HepG2 (cell line): ENCODE results near the gene RPLP1. TPM values are rescaled to one million over a fixed set of nuclear protein-coding genes. Genes with fewer than 3 reads are reported as not detected.

Experiments
- ATAC-seq: fragments of 200-7000 bp; cut with Tn5 transposase; 3 replicates; pipeline ENCODE4 v1.9.1; 2020; ENCODE audit warnings: mild to moderate bottlenecking, moderate library complexity
- BruUV-seq: library from RNA; stranded (reverse); fragments of 400-500 nt; replicated peaks from 2 replicates; lab custom pipeline; 2021; lab: Mats Ljungman, UMichigan
- CTCF ChIA-PET: fragments of 300-600 bp; formaldehyde crosslinking; extraction: SDS; loops from one replicate; lab custom pipeline; 2021; ENCODE audit warnings: low total read pairs, inconsistent platforms, low intra/inter-chr PET ratio; lab: Yijun Ruan, JAX
- POLR2A ChIA-PET: fragments of 350-600 bp; sonication (Branson Sonifier 250); formaldehyde crosslinking; loops from one replicate; lab custom pipeline; 2020; ENCODE audit warnings: antibody characterized with exemption, inconsistent platforms; lab: Yijun Ruan, JAX
- DNase-seq: peaks from one replicate; pipeline ENCODE4 v3.0.0-alpha.2; 2015; ENCODE audit warnings: low spot score
- FAIRE-seq: peaks from 3 replicates; lab custom pipeline; 2011; peaks lifted over from hg19 to GRCh38; lab: Jason Lieb, UNC
- H2AFZ ChIP-seq: one replicate; pipeline ENCODE4 v1.6.1; 2011; ENCODE audit warnings: low read length, inconsistent platforms
- H3K27ac ChIP-seq: fragments of 300-600 bp; 3 replicates; pipeline ENCODE4 v1.8.0; 2011; ENCODE audit warnings: mixed run types, mild to moderate bottlenecking, mixed read lengths, low read length, inconsistent platforms; ENCODE audit not compliant: insufficient read depth; ENCODE audit errors: extremely low read length
- H3K27me3 ChIP-seq, 2 experiments: fragments of 200-600 bp in 1 of 2; 2 replicates in 1 of 2; 3 replicates in 1 of 2; pipeline versions ENCODE4 v1.6.0 to v1.8.0; 2011; ENCODE audit warnings: low read length in 2 of 2, mild to moderate bottlenecking in 2 of 2, moderate library complexity in 2 of 2, inconsistent platforms in 1 of 2; ENCODE audit not compliant: insufficient read depth in 2 of 2, control insufficient read depth in 1 of 2
- H3K36me3 ChIP-seq, 2 experiments: fragments of 200-600 bp in 1 of 2; replicated peaks in 1 of 2; 2 replicates in 1 of 2; 3 replicates in 1 of 2; pipeline versions ENCODE4 v1.5.1 to v1.8.0; 2011; ENCODE audit warnings: low read length in 2 of 2, inconsistent platforms in 1 of 2; ENCODE audit not compliant: insufficient read depth in 2 of 2, control insufficient read depth in 1 of 2
- H3K4me1 ChIP-seq: 2 replicates; pipeline ENCODE4 v1.5.1; 2012; ENCODE audit warnings: low read length, inconsistent platforms; ENCODE audit not compliant: insufficient read depth
- H3K4me2 ChIP-seq: 2 replicates; pipeline ENCODE4 v1.6.0; 2011; ENCODE audit warnings: low read depth, low read length, inconsistent platforms
- H3K4me3 ChIP-seq, 3 experiments: fragments of 200-600 bp in 1 of 3; sonication (generic), shearing (Covaris generic) in 1 of 3; replicated peaks in 1 of 3; 2 replicates each; pipeline ENCODE4 v1.5.1; 2011 to 2016; ENCODE audit warnings: low read length in 3 of 3, inconsistent platforms in 2 of 3, low read depth in 2 of 3, mild to moderate bottlenecking in 2 of 3, control low read depth in 1 of 3, mixed read lengths in 1 of 3; ENCODE audit not compliant: insufficient read depth in 1 of 3
- H3K79me2 ChIP-seq: one replicate; pipeline ENCODE4 v1.6.1; 2011; ENCODE audit warnings: low read length, inconsistent platforms; ENCODE audit not compliant: insufficient read depth
- H3K9ac ChIP-seq: 2 replicates; pipeline ENCODE4 v1.6.0; 2011; ENCODE audit warnings: mild to moderate bottlenecking, low read depth, low read length, inconsistent platforms; ENCODE audit not compliant: insufficient read depth
- H3K9me3 ChIP-seq: 2 replicates; pipeline ENCODE4 v1.5.1; 2012; ENCODE audit warnings: mild to moderate bottlenecking, low read length
- H4K20me1 ChIP-seq: 2 replicates; pipeline ENCODE4 v1.6.0; 2011; ENCODE audit warnings: inconsistent platforms, mild to moderate bottlenecking, low read length, moderate library complexity; ENCODE audit not compliant: insufficient read depth
- AGO2 ChIP-seq: fragments of 200-400 bp; formaldehyde crosslinking; optimal IDR thresholded peaks from 2 replicates; pipeline ENCODE3; 2017; ENCODE audit warnings: mild to moderate bottlenecking, low read depth, low read length, moderate library complexity
- FOXO1 ChIP-seq: sonication (generic); formaldehyde crosslinking; IDR thresholded peaks from 2 replicates; pipeline ENCODE4 v1.4.0; 2020; ENCODE audit warnings: missing genetic modification reagents
- KLF12 ChIP-seq: sonication (generic); formaldehyde crosslinking; IDR thresholded peaks from 2 replicates; pipeline ENCODE4 v1.4.0; 2020; ENCODE audit warnings: missing genetic modification reagents, borderline replicate concordance
- MEIS2 ChIP-seq: sonication (generic); formaldehyde crosslinking; IDR thresholded peaks from 2 replicates; pipeline ENCODE4 v1.9.0; 2021; ENCODE audit warnings: mild to moderate bottlenecking, missing genetic modification reagents
- PHF8 ChIP-seq: sonication (generic); formaldehyde crosslinking; IDR thresholded peaks from 2 replicates; pipeline ENCODE4 v1.5.0; 2020; ENCODE audit warnings: missing genetic modification reagents
- POLR2A ChIP-seq, 2 experiments: IDR thresholded peaks; 2 replicates each; pipeline ENCODE4 v1.6.1; 2011; ENCODE audit warnings: low read depth in 2 of 2, low read length in 2 of 2, mild to moderate bottlenecking in 1 of 2, moderate library complexity in 1 of 2; ENCODE audit not compliant: insufficient read depth in 1 of 2
- RBM39 ChIP-seq: fragments of 200-400 bp; formaldehyde crosslinking; IDR thresholded peaks from one replicate; pipeline ENCODE4 v1.6.1; 2018; ENCODE audit warnings: antibody characterized with exemption, mild to moderate bottlenecking, low read depth, low read length; ENCODE audit not compliant: poor library complexity, severe bottlenecking
- RERE ChIP-seq: IDR thresholded peaks from 2 replicates; pipeline ENCODE4 v1.6.1; 2016; ENCODE audit warnings: low read depth, missing genetic modification reagents, missing compliant biosample characterization
- TEAD3 ChIP-seq: optimal IDR thresholded peaks from 2 replicates; pipeline ENCODE3; 2016; ENCODE audit warnings: borderline replicate concordance
- THAP7 ChIP-seq: sonication (generic); formaldehyde crosslinking; IDR thresholded peaks from 2 replicates; pipeline ENCODE4 v1.8.1; 2023; ENCODE audit warnings: mild to moderate bottlenecking, missing genetic modification reagents
- ZBTB37 ChIP-seq: sonication (generic); formaldehyde crosslinking; IDR thresholded peaks from 2 replicates; pipeline ENCODE4 v1.4.0; 2020; ENCODE audit warnings: mild to moderate bottlenecking, missing genetic modification reagents
- ZIK1 ChIP-seq: sonication (generic); formaldehyde crosslinking; IDR thresholded peaks from 2 replicates; pipeline ENCODE4 v1.5.0; 2020; ENCODE audit warnings: mild to moderate bottlenecking, low read depth, missing genetic modification reagents, borderline replicate concordance
- ZNF333 ChIP-seq: sonication (generic); formaldehyde crosslinking; IDR thresholded peaks from 2 replicates; pipeline ENCODE4 v1.4.0; 2020; ENCODE audit warnings: mild to moderate bottlenecking, missing genetic modification reagents, borderline replicate concordance
- WGBS: methylation state at CpG from one replicate; pipeline ENCODE4 v1.1.6; 2017; ENCODE audit warnings: low lambda C conversion rate; 5-methylcytosine and 5-hydroxymethylcytosine counted together
- in situ Hi-C: cut with HindIII; loops from 2 replicates; pipeline ENCODE4 v1.10.0; 2017; ENCODE audit warnings: low pct_unique_long_range_greater_than_20kb; ENCODE audit not compliant: extremely low pct_ligation_motif_present
- intact Hi-C: fragments of 100-400 bp; cut with micrococcal nuclease; formaldehyde crosslinking; loops from one replicate; pipeline ENCODE4 v1.10.0; 2022; ENCODE audit not compliant: unreplicated experiment
- polyA plus RNA-seq, 8 experiments: library from polyadenylated mRNA; depleted of rRNA in 3 of 8; stranded (reverse) in 7 of 8; unstranded in 1 of 8; fragments of >200 nt; fragmentation: Illumina TruSeq in 4 of 8; extraction: Trizol in 4 of 8; gene quantifications; 2 replicates each; pipeline versions ENCODE4 v1.2.1 to v1.2.3, GENCODE V29; 2011 to 2016; ENCODE audit warnings: low read depth in 4 of 8, missing spikeins in 1 of 8, mixed read lengths in 1 of 8; ENCODE audit not compliant: insufficient read depth in 1 of 8
- total RNA-seq, 5 experiments: library from RNA; depleted of rRNA; stranded (reverse); fragments of >200 nt; fragmentation: Illumina TruSeq; extraction: Trizol; gene quantifications; 2 replicates each; pipeline ENCODE4 v1.2.3, GENCODE V29; 2016; ENCODE audit warnings: low read depth in 1 of 5

The RPLP1 gene
- total and polyA plus RNA-seq, 2 of the 13 experiments (the other 11 are each of a cell fraction or from before 2014, with no cell fraction given), result 817 to 929 TPM

DNA sequence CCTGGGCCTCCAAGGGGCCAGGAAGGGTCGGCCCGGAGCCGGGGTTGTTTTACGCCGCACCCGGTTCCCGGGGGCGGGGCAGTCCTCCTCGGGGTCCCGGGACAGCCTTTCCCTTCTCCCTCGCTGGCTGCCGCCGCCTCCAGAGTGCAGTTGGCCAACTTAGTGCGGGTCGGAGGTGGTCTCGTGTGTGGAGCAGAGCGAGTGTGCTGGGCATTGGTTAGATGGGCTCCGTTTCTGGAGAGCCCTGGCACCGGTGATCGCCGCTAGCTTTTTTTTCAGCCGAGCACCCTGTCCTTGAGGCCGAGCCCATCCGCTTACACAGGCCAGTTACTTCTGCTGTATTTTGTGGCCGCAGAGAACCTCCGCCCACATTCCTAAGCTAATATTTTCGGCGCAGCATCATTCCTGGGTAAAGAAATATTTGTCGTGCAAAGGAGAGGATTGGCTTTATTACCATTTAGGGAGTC, 37.9 kb upstream of the RPLP1 start:
- no peaks in the 10 kb centered on the region for H3K27me3 ChIP-seq
- 1% methylated on average over 13 of the region's 29 CpGs for WGBS
- H2AFZ ChIP-seq, result no peak overlapping the region
- in situ Hi-C loops (no loop called here), intact Hi-C loops (loop anchor here (2.0 to 5.0 kb wide), 2 partner anchors 38 to 48 kb away; partner anchors contain the start of gene RPLP1)
- peaks cover 27% of the 10 kb centered on the region for H3K4me1 ChIP-seq
- peak; percentile 74 for DNase-seq
- peak overlapping the region; percentile 83 for H3K27ac ChIP-seq
- H4K20me1 ChIP-seq, result no peaks in the 10 kb centered on the region; the same call in 1 of the 2 replicates
- peaks cover 27% of the 10 kb centered on the region for H3K79me2 ChIP-seq
- peak overlapping the region; percentile 77 to 98 (median 96) for H3K4me3 ChIP-seq
- FAIRE-seq, result peak; percentile 50
- ATAC-seq, result peak; percentile 85
- H3K4me2 ChIP-seq, result peak overlapping the region; percentile 94
- CTCF ChIA-PET, result no interaction called here
- H3K9me3 ChIP-seq, result no peaks in the 10 kb centered on the region
- peaks cover 3 to 14% of the 10 kb centered on the region in 2 experiments; a peak in 4 of 5 replicates for H3K36me3 ChIP-seq
- BruUV-seq, result no TSS peak
- peak overlapping the region; percentile 90 for H3K9ac ChIP-seq
- POLR2A ChIA-PET, result interaction anchor here (1.0 to 3.7 kb wide), 3 partner anchors 38 to 684 kb away, joined by 3 to 40 read pairs (median 8); partner anchors contain the start of genes RPLP1 and TLE3
- TF ChIP-seq ZNF333 (CRISPR knock-in tag), result no peak
- TF ChIP-seq ZBTB37 (CRISPR knock-in tag), result no peak
- no peak for TF ChIP-seq RERE (CRISPR knock-in tag)
- no peak for TF ChIP-seq THAP7 (CRISPR knock-in tag)
- no peak for TF ChIP-seq ZIK1 (CRISPR knock-in tag)
- peak; percentile 53 for TF ChIP-seq AGO2
- 0 out of 2 replicates have a peak, but pooled peaks have one; percentile 8 for TF ChIP-seq MEIS2 (CRISPR knock-in tag)
- TF ChIP-seq KLF12 (CRISPR knock-in tag), result 0 out of 2 replicates have a peak, but pooled peaks have one; percentile 3
- TF ChIP-seq RBM39, result peak; percentile 78
- peak; percentile 67 for TF ChIP-seq TEAD3 (CRISPR knock-in tag)
- TF ChIP-seq FOXO1 (CRISPR knock-in tag), result peak; percentile 11; the same call in 1 of the 2 replicates
- TF ChIP-seq POLR2A (IDR thresholded peaks at IDR 0.05; ENCODE audit: insufficient read depth in 1 of 2, low read depth in 2 of 2, low read length in 2 of 2), result peak in 1 of 2 experiments; percentile 53; a peak in 2 of 4 replicates
- peak; percentile 15; the same call in 1 of the 2 replicates for TF ChIP-seq PHF8 (CRISPR knock-in tag)
